ENCODE results near the gene TRIO.
A peak's percentile ranks its signal among the peaks of the same experiment; 100 is the strongest.
"Not testable (repeated sequence)": the region's sequence is repeated elsewhere in the genome, so short reads cannot be mapped to it uniquely, and the experiment has no call there.

Gene TRIO

GRCh38 chr5:14525397-14525796, 382.3 kb downstream of the TRIO start:
- no peak for DNase-seq

GRCh38 chr5:14526493-14526892, 383.4 kb downstream of the TRIO start:
- no peak for DNase-seq

GRCh38 chr5:14528115-14528514, 385.0 kb downstream of the TRIO start:
- DNase-seq = no peak

GRCh38 chr5:14528926-14529325, 385.8 kb downstream of the TRIO start:
- DNase-seq = no peak

GRCh38 chr5:14531668-14532067, 388.5 kb downstream of the TRIO start:
- DNase-seq = no peak

GRCh38 chr5:14532180-14532579, 389.0 kb downstream of the TRIO start:
- no peak for DNase-seq

- DNase-seq = no peak
Observed at GRCh38 chr5:14534773-14535172, 391.6 kb downstream of the TRIO start.

GRCh38 chr5:14545308-14545707, 402.2 kb downstream of the TRIO start:
- DNase-seq = peak; percentile 94

- no peak for DNase-seq
Observed at GRCh38 chr5:14545862-14546261, 402.7 kb downstream of the TRIO start.

GRCh38 chr5:14547666-14548065, 404.5 kb downstream of the TRIO start:
- DNase-seq = peak; percentile 64

GRCh38 chr5:14551211-14551610, 408.1 kb downstream of the TRIO start:
- DNase-seq = no peak

GRCh38 chr5:14552017-14552416, 408.9 kb downstream of the TRIO start:
- DNase-seq = peak; percentile 80

- DNase-seq = not testable (repeated sequence)
Observed at GRCh38 chr5:14554288-14554687, 411.1 kb downstream of the TRIO start.

- no peak for DNase-seq
Observed at GRCh38 chr5:14556015-14556414, 412.9 kb downstream of the TRIO start.

- DNase-seq = no peak
Observed at GRCh38 chr5:14557203-14557770, 414.1 kb downstream of the TRIO start.

GRCh38 chr5:14557791-14558415, 414.8 kb downstream of the TRIO start:
- DNase-seq = no peak

Measured in MV-4-11 (cell line).